Tibial nerve (tissue), 4 donors: ENCODE results near the gene C1QTNF4. TPM values are rescaled to one million over a fixed set of nuclear protein-coding genes. Genes with fewer than 3 reads are reported as not detected.

ENCODE experiments used
- DNase-seq, 2 donors: peaks; one replicate each; pipeline ENCODE4 v3.0.0-alpha.2; 2019; ENCODE audit warnings: low spot score in 2 of 2
- H3K27ac ChIP-seq, 4 donors: fragments of 200-600 bp; sonication (generic) in 3 of 4; one replicate each; pipeline ENCODE4 v1.5.1; 2017 to 2019; ENCODE audit warnings: mild to moderate bottlenecking in 1 of 4
- H3K27me3 ChIP-seq, 2 donors: fragments of 200-600 bp; sonication (generic) in 1 of 2; one replicate each; pipeline versions ENCODE4 v1.5.1 to v1.6.0; 2017 to 2019
- H3K36me3 ChIP-seq, 3 donors: fragments of 200-600 bp; sonication (generic); one replicate each; pipeline ENCODE4 v1.5.1; 2018 to 2019
- H3K4me1 ChIP-seq, 4 donors: fragments of 200-600 bp; sonication (generic) in 3 of 4; one replicate each; pipeline ENCODE4 v1.5.1; 2017 to 2019
- H3K4me3 ChIP-seq, 4 donors: fragments of 200-600 bp; sonication (generic) in 3 of 4; one replicate each; pipeline ENCODE4 v1.5.1; 2017 to 2019; ENCODE audit warnings: mild to moderate bottlenecking in 1 of 4, moderate library complexity in 1 of 4
- H3K9me3 ChIP-seq, 4 donors: fragments of 200-600 bp; sonication (generic) in 3 of 4; one replicate each; pipeline ENCODE4 v1.5.1; 2017 to 2019
- EP300 ChIP-seq, 2 donors: sonication (generic); formaldehyde crosslinking; IDR thresholded peaks; one replicate each; pipeline ENCODE4 v1.6.1; 2017; ENCODE audit warnings: antibody characterized with exemption in 2 of 2, mild to moderate bottlenecking in 1 of 2
- POLR2A ChIP-seq, 2 donors: fragments of 450-650 bp; IDR thresholded peaks; one replicate each; pipeline ENCODE4 v1.6.1; 2017; ENCODE audit warnings: antibody characterized with exemption in 2 of 2, mild to moderate bottlenecking in 2 of 2, moderate library complexity in 2 of 2
- WGBS, 2 donors: methylation state at CpG; one replicate each; pipeline ENCODE4 v1.1.5; 2018; 5-methylcytosine and 5-hydroxymethylcytosine counted together
- total RNA-seq, 4 donors: library from RNA; depleted of rRNA; stranded (reverse); fragments of >200 nt; gene quantifications; one replicate each; pipeline ENCODE4 v1.1.0, GENCODE V29; 2016
- TF ChIP-seq, protein P1 (sequence below), 5 experiments: fragments of 200-600 bp in 3 of 5; fragments of 450-650 bp in 2 of 5; sonication (generic) in 3 of 5; IDR thresholded peaks; one replicate each; pipeline ENCODE4 v1.5.1; 2016 to 2019; ENCODE audit warnings: antibody characterized with exemption in 5 of 5, mild to moderate bottlenecking in 3 of 5, moderate library complexity in 2 of 5

The C1QTNF4 gene
- total RNA-seq, 4 donors from 2014 or later, result 6.9 to 13.2 (median 9.2) TPM

DNA sequence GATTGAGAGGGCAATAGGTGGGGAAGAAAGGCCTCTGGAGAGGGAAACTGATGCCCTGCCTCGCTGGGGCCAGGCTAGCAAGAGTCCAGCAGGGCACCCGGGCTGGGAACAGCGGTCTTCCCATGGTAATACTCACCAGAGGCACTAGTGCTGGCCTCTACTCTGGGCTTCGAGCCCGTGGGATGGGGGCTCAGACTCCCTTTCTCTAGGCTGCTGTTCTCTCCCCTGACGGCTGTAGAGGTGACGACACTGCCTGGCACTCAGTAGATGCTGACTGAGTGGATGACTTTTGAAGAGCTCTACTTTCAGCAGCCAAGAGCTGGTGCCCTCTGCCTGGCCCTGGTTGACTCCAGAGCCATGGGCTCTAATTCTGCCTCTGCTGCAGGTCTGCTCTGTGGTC is 818 bp upstream of the C1QTNF4 start:
- Histone ChIP-seq H3K4me3 (no peak overlapping the region), H3K9me3 (no peaks in the 10 kb centered on the region), H3K36me3 (no peaks in the 10 kb centered on the region), H3K27me3 (peaks cover 0 to 33% of the 10 kb centered on the region in 2 donors), H3K4me1 (peaks cover 0 to 27% (median 5%) of the 10 kb centered on the region in 4 donors), H3K27ac (no peak overlapping the region)
- 55 to 73% methylated on average over 7 of the region's 7 CpGs for WGBS, 2 donors
- TF ChIP-seq, protein P1, sequence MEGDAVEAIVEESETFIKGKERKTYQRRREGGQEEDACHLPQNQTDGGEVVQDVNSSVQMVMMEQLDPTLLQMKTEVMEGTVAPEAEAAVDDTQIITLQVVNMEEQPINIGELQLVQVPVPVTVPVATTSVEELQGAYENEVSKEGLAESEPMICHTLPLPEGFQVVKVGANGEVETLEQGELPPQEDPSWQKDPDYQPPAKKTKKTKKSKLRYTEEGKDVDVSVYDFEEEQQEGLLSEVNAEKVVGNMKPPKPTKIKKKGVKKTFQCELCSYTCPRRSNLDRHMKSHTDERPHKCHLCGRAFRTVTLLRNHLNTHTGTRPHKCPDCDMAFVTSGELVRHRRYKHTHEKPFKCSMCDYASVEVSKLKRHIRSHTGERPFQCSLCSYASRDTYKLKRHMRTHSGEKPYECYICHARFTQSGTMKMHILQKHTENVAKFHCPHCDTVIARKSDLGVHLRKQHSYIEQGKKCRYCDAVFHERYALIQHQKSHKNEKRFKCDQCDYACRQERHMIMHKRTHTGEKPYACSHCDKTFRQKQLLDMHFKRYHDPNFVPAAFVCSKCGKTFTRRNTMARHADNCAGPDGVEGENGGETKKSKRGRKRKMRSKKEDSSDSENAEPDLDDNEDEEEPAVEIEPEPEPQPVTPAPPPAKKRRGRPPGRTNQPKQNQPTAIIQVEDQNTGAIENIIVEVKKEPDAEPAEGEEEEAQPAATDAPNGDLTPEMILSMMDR (IDR thresholded peaks at IDR 0.05), result no peak
- DNase-seq, result no peak

DNA sequence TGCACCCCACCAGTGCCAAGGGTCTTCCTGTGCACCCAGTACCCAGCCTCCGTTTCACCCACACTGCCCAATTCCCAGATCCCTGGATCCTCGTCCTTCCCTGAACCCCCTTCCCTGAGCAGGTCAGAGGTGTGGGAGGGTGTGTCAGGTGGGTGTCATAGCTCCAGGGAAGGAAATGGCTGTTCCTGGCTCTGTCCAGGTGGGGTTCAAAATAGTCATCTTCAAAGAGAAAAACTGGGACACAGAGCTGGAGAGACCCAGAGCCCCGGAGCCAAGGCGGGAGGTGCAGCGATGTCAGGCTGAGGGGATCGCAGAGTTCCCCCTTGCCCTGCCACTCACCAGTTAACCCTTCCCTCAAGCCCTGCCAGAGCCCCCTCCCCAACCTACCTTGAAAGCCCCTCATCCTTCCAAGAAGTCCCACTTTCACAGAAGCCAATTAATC is 698 bp downstream of the C1QTNF4 start:
- WGBS, 2 donors, result 8 to 10% methylated on average over 6 of the region's 6 CpGs
- H3K9me3 ChIP-seq, result no peaks in the 10 kb centered on the region
- peak overlapping the region in 1 of 4 donors; percentile 42 for H3K4me3 ChIP-seq
- peaks cover 0 to 39% (median 5%) of the 10 kb centered on the region in 4 donors for H3K4me1 ChIP-seq
- no peak for DNase-seq
- no peaks in the 10 kb centered on the region for H3K36me3 ChIP-seq
- TF ChIP-seq, protein P1 (IDR thresholded peaks at IDR 0.05), result no peak
- TF ChIP-seq EP300 (IDR thresholded peaks at IDR 0.05), result no peak
- no peak for TF ChIP-seq POLR2A (IDR thresholded peaks at IDR 0.05)
- H3K27me3 ChIP-seq, result peaks cover 0 to 33% of the 10 kb centered on the region in 2 donors
- H3K27ac ChIP-seq, result no peak overlapping the region

DNA sequence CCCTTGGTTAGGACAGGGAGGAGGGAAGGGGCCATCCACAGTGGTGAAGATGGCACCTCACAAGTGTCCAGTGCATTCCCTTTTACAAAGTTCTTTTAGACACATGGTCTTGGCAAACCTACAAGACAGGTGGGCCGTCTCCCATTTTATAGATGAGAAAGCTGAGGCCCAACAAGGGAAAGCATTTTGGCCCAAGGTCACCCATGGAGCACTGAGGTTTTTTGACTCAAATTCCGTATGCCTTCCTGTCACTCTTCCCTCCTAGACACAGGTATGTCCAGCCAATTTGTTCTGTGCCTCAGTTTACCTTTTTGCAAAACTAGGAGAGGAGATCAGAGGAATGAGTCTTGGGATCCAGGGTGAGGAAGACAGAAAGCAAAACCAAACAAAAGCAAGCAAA is 1.2 kb downstream of the C1QTNF4 start:
- Histone ChIP-seq H3K27ac (no peak overlapping the region), H3K27me3 (peaks cover 0 to 33% of the 10 kb centered on the region in 2 donors), H3K9me3 (no peaks in the 10 kb centered on the region), H3K36me3 (no peaks in the 10 kb centered on the region), H3K4me1 (peaks cover 0 to 45% (median 5%) of the 10 kb centered on the region in 4 donors), H3K4me3 (no peak overlapping the region)
- TF ChIP-seq POLR2A (IDR thresholded peaks at IDR 0.05) (no peak), EP300 (IDR thresholded peaks at IDR 0.05) (no peak)
- TF ChIP-seq, protein P1 (IDR thresholded peaks at IDR 0.05), result no peak
- 79 to 87% methylated on average over 2 of the region's 2 CpGs for WGBS, 2 donors
- no peak for DNase-seq

DNA sequence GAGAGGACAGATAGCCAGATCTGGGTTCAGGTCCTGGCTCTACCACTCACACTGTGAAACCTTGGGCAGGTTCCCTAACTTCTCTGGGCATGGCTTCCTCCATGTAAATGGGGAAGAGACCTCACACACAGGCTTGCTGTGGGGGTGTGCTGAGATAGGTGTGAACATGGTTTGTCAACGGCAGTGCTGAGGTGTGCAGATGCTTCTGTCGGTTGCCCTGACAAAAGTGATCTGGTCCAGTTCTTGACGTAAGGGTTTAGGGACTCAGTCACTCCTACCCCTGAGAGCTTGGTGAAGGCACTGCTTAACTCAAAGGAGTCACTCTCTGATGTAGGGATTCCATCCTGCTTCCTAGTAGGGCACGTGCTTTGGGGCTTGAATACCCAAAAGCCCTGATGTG is 2.0 kb downstream of the C1QTNF4 start:
- TF ChIP-seq EP300 (IDR thresholded peaks at IDR 0.05), result no peak
- TF ChIP-seq, protein P1 (IDR thresholded peaks at IDR 0.05), result no peak
- TF ChIP-seq POLR2A (IDR thresholded peaks at IDR 0.05), result no peak
- H3K27ac ChIP-seq, result no peak overlapping the region
- H3K4me1 ChIP-seq, result peaks cover 0 to 52% (median 7%) of the 10 kb centered on the region in 4 donors
- no peaks in the 10 kb centered on the region for H3K36me3 ChIP-seq
- WGBS, 2 donors, result 67 to 70% methylated on average over 4 of the region's 4 CpGs
- peaks cover 0 to 33% of the 10 kb centered on the region in 2 donors for H3K27me3 ChIP-seq
- H3K4me3 ChIP-seq, result no peak overlapping the region
- DNase-seq, result no peak
- H3K9me3 ChIP-seq, result no peaks in the 10 kb centered on the region

DNA sequence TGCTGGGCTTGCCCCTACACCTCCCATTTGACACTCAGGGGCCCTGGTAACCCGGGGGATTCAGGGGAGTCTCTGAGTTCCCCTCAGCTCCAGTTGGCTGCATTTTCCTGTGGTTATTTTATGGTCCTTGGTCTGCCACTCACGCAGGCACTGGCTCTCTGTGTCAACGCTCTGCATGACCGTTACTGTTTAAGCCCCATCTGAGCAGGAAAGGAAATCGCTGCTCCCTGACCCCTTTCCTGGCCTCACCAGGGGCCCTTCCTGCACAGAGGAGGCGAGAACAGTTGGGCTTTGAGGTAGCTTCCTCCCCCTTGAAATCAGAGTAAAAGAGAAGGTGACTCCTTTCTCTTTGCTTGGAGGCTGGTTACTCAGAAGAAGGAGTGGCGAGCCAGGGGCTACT is 2.4 kb downstream of the C1QTNF4 start:
- TF ChIP-seq, protein P1 (IDR thresholded peaks at IDR 0.05), result no peak
- no peak for TF ChIP-seq POLR2A (IDR thresholded peaks at IDR 0.05)
- TF ChIP-seq EP300 (IDR thresholded peaks at IDR 0.05), result no peak
- H3K27ac ChIP-seq, result no peak overlapping the region
- H3K27me3 ChIP-seq, result peaks cover 0 to 33% of the 10 kb centered on the region in 2 donors
- H3K36me3 ChIP-seq, result no peaks in the 10 kb centered on the region
- DNase-seq, result no peak
- 35 to 46% methylated on average over 7 of the region's 7 CpGs for WGBS, 2 donors
- H3K4me3 ChIP-seq, result no peak overlapping the region
- H3K4me1 ChIP-seq, result peaks cover 0 to 57% (median 7%) of the 10 kb centered on the region in 4 donors
- no peaks in the 10 kb centered on the region for H3K9me3 ChIP-seq
